C4-2B (cell line): Measurements from ENCODE around the gene FAM186B.

Experiments used
- CTCF ChIP-seq: fragments of 450-650 bp; conservative IDR thresholded peaks from 2 replicates; pipeline ENCODE4 v1.5.1; 2017; ENCODE audit warnings: mild to moderate bottlenecking
- ZFX ChIP-seq: fragments of 450-650 bp; IDR thresholded peaks from 2 replicates; pipeline ENCODE4 v1.6.1; 2017

- TF ChIP-seq CTCF (no peak), ZFX (no peak)
Observed at GRCh38 chr12:49548822-49549648, 56.4 kb downstream of the FAM186B start.
